Coronary artery (tissue), 2 donors: ENCODE data around the gene MAP4K4.

Source experiments
- DNase-seq: peaks from one replicate; pipeline ENCODE4 v3.0.0-alpha.2; 2017; ENCODE audit warnings: low spot score
- H3K27ac ChIP-seq, 2 donors: fragments of 200-600 bp; sonication (generic); one replicate each; pipeline ENCODE4 v1.5.1; 2016 to 2019
- H3K4me3 ChIP-seq: fragments of 200-600 bp; sonication (generic); 2 replicates; pipeline ENCODE4 v1.5.1; 2016; ENCODE audit warnings: mild to moderate bottlenecking, moderate library complexity
- CTCF ChIP-seq: fragments of 200-600 bp; sonication (generic); IDR thresholded peaks from one replicate; pipeline ENCODE4 v1.5.1; 2019; ENCODE audit warnings: antibody characterized with exemption

Gene MAP4K4

GRCh38 chr2:101751276-101751815, 53.8 kb downstream of the MAP4K4 start:
- H3K27ac ChIP-seq, result peak overlapping the region in 1 of 2 donors; percentile 31
- TF ChIP-seq CTCF, result no peak
- no peak for DNase-seq
- peak overlapping the region; percentile 42 for H3K4me3 ChIP-seq

GRCh38 chr2:101751875-101752619, 54.5 kb downstream of the MAP4K4 start:
- DNase-seq, result no peak
- no peak for TF ChIP-seq CTCF
- Histone ChIP-seq H3K4me3 (peak overlapping the region; percentile 42), H3K27ac (peak overlapping the region; percentile 9 to 35)

DNA sequence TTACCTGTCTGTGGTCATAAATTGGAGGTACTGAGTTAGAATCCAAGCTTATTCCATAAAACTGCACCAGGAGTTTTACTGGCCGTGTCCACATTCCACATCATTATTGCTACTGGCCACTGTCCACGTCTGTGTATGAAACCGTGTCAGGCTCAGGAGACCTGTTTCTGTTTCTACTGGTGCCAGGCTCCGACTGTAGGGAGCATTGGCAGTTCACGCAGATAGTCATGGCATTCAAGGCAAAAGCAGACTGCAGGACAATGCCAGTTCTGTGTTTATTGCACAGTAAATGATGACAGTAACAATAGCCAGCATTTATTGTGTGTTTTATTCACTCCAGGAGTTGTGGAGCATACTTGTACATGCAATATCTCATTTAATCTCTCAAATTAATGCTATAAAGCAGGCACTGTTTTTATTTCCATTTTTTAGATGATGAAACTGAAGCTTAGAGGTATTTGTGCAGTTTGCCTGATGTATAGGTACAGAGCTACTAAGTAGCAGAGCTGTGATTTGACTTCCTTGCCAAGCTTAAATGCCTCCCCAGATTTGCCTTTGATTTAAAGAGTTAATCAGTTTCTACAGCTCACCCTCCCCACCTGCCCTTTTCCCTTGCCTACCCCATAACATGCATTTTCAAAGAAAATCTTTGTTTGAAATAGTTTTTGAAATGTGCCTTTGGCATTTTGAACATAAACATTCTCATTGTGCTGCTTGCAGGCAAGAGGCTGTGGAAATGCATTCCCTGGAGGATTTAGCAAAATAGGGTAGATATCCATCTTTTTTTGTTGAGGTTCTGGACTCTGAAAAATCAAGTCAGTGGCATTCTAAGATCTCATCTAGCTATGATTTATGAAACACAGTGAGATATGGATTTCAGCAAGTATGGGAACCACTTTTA, 55.5 kb downstream of the MAP4K4 start:
- Histone ChIP-seq H3K4me3 (peak overlapping the region; percentile 42), H3K27ac (peak overlapping the region in 1 of 2 donors; percentile 35)
- no peak for DNase-seq
- no peak for TF ChIP-seq CTCF

DNA sequence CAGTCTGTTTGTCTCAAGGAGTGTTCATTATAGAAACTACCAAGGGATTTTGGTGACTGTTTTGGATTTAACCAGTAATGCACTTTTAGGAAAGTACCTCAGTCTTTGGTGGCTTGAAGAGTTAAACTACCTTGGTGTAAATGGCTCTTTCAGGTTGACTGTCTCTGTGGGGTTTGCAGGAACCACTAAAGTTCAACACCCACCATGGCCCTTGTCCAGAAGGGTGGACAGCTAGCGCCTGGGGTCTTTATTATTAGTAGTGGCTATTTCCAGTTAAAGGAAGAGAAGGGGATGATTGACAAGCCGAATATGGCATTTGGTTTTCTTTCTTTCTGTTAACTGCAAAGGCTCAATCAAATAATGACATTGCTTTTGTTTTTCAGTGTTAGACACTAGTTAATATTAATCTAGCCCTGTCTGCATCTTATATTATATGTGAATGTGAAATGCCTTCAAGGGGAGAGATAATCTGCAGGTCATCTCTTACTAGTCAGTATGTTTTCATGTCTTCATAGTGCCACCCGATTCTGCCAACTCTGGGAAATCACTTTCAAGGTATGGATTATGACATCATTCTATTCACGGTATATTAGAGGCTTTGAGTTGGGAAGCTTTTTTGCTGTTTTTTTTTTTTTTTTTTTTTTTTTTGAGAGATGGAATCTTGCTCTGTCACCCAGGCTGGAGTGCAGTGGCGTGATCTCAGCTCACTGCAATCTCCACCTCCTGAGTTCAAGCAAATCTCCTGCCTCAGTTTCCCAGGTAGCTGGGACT, 56.4 kb downstream of the MAP4K4 start:
- TF ChIP-seq CTCF, result no peak
- DNase-seq, result no peak
- Histone ChIP-seq H3K27ac (peak overlapping the region in 1 of 2 donors; percentile 40), H3K4me3 (no peak overlapping the region)

- no peak for TF ChIP-seq CTCF
- DNase-seq, result no peak
- peak overlapping the region in 1 of 2 donors; percentile 40 for H3K27ac ChIP-seq
- no peak overlapping the region for H3K4me3 ChIP-seq
These were observed 57.1 kb downstream of the MAP4K4 start for GRCh38 chr2:101754618-101755017.

- no peak for TF ChIP-seq CTCF
- DNase-seq, result no peak
- Histone ChIP-seq H3K4me3 (no peak overlapping the region), H3K27ac (no peak overlapping the region)
These were observed 58.8 kb downstream of the MAP4K4 start for GRCh38 chr2:101756266-101756665.
